ENCODE measurements around the gene CDK6.
"Not testable (repeated sequence)": the region's sequence is repeated elsewhere in the genome, so short reads cannot be mapped to it uniquely, and the experiment has no call there.

The CDK6 gene

DNA sequence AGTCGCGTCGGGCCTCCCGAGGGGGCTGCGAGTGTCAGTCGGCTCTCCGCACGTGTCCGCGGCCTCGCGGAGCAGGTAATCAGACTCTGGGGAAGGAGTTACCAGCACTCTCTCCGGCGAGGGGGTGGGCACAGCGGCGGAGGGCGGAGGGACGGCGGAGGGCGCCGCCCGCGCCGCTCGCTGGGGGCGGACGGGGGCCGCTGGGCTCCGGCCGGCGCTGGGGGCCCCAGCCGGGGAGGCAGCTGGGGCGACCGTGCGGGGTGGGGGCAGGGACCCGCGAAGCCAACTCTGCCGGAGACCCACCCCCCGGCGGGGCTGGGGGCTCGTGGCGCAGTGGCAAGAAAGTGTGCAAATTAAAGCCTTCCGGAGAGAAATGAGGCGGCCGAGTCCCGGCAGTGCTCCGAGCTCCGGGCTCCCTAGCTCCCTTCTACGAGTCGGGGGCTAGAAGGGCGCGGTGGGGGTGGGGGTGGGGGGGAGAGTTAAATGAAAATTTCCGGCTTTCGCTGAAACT lies at the start of gene CDK6:
TSS of gene CDK6 (minus strand) at position 85 of the 511 bp plus-strand sequence. CDS start 3,250 bp downstream, outside the sequence.
- DNase-seq = peak; percentile 24

DNA sequence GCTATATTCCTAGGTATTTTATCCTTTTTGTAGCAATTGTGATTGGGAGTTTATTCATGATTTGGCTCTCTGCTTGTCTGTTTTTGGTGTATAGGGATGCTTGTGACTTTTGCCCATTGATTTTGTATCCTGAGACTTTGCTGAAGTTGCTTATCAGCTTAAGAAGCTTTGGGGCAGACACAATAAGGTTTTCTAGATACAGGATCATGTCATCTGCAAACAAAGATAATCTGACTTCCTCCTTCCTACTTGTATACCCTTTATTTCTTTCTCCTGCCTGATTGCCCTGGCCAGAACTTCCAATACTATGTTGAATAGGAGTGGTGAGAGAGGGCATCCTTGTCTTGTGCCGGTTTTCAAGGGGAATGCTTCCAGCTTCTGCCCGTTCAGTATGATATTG lies 49.7 kb upstream of the CDK6 start:
- not testable (repeated sequence) for DNase-seq

DNA sequence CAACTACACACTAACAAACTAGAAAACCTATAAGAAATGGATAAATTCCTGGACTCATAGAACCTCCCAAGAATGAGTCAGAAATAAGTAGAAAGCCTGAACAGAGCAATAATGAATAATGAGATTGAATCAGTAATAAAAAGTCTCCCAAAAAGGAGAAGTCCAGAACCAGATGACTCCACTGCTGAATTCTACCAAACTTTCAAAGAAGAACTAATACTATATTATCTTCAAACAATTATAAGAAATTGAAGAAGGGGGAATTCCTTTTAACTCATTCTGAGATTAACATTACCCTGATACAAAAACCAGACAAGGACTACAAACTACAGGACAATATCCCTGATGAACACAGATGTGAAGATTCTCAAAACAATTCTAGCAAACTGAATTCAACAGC lies 47.8 kb upstream of the CDK6 start:
- no peak for DNase-seq

DNA sequence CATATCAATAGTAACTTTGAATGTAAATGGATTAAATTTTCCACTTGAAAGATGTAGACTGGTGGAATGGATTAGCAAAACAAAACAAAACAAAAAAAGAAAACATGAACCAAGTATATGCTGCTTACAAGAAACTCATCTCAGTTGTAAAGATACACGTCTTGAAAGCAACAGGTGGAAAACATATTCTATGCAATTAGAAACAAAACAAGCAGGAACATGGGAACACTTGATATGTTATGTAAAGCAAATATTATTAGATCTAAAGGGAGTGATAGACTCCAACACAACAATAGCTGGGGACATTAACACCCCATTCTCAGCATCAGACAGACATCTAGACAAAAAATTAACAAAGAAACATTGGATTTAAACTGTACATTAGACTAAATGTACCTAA lies 46.4 kb upstream of the CDK6 start:
- no peak for DNase-seq

DNA sequence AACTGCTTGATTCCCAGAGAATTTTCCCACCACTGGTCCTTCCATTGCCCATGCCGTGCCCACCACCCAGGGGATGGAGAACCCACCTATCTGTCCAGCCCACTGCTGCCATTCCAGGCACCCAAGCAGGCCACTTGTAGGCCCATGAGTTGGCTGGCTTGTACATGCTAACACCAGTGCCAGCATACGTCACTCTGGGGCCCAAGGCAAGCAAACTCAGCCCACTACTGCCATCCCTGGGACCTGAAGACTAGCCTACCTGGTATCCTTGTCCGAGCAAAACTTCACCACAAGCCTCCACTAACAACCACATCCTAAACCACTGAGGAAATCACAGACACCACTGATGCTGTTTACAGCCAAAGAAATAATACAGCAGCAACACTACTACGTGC lies 44.7 kb upstream of the CDK6 start:
- DNase-seq = no peak

DNA sequence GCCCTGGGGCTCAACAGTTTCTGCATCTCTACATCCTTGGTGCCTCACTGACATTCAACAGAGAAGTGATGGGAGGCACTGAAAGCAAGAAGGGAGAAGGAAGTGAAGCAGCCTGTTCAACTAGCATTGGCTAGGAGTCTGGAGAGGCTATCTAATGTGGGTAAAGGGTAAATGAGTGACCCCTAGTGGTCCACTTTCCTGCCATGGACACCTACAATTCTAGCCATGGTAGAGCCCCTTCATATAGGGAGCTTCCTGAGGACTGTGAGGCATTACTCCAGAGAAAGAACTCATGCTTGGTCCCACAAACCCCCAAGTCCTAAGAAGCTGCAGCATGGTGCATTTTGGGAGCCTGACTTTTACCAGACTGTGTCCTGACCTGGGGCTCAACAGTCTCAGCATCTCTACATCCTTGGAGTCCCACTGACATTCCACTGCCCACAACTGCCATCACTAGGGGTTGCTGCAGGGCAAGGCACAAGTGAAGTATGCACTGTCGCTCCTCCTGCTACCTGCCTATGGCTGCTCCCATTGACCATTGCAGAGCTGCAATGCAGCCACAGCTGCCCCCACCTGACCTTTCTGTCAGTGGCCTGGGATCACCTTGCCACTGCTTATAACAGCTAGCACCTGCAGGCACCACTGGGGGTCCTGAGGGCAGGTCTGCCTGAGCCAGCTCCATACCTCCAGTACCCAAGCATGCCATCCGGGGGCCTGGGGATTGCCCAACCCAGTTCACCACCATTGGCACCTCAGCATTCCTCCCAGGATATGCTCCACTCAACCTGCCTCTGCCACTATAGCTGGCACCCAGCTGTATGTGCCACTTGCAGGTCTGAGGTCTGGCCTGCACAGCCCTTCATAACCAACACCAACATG lies 44.1 kb upstream of the CDK6 start:
- peak; percentile 10 for DNase-seq

DNA sequence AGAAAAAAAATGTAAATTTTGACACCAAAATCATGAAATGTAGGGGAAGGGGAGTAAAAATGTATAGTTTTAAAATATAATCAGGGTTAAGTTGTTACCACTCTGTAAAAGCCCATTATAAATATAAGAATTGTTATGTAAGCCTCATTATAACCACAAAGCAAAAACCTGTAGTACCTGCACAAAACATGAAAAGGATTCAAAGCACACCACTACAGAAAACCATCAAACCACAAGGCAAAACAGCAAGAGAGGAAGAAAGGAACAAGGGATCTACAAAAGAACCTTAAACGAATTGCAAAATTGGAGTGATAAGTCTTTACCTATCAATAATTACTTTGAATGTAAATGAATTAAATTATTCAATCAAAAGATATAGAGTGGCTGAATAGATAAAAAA lies 41.0 kb upstream of the CDK6 start:
- no peak for DNase-seq

DNA sequence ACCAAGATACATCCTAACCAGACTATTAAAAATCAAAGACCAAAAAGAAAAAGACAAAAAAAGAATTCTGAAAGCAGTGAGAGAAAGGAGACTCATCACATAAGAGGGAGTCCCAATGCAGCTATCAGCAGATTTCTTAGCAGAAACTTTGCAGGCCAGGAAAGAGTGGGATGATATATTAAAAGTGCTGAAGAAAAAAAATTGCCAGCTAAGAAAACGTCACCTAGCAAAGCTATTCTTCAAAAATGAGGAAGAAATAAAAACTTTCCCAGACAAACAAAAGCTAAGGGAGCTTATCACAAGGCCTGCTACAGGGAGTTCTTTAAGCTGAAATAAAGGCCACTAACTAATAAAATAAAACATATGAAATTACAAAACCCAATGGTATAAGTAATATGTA lies 40.5 kb upstream of the CDK6 start:
- no peak for DNase-seq

DNA sequence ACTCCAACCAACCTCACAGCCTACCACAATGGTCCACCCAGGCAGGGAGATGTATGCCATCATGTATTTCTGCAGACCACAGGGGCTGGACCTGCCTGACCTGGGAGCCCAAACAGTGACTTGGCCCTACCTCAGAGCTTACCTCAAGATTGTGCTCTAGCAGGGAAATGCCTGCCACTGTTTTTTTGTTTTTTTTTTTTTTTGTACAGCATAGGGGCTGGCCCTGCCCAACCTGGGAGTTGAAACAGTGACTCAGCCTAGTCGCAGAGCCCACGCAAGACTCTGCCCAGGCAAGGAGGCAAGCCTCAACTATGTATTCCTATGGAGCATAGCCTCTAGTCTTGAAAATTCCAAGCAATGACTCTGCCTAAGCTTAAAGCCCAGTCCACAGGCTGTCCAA lies 39.3 kb upstream of the CDK6 start:
- no peak for DNase-seq

DNA sequence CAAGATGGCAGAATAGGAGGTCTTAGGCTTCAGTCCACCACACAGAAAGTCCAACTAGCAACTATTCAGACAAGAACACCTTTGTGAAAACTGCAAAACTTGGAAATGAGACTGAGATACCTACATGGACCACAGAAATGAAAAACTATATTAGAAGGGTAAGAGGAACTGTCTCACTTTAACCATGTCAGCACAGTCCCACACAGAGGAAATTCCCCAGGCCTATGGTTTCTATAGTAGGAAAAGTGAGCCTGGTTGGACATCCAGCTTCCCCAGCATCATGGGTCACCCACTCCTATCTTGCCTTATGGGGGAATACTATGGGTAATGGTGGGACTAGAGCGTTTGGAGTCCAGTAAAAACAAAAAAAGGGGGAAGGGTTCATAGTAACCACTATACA lies 38.8 kb upstream of the CDK6 start:
- DNase-seq = no peak

DNA sequence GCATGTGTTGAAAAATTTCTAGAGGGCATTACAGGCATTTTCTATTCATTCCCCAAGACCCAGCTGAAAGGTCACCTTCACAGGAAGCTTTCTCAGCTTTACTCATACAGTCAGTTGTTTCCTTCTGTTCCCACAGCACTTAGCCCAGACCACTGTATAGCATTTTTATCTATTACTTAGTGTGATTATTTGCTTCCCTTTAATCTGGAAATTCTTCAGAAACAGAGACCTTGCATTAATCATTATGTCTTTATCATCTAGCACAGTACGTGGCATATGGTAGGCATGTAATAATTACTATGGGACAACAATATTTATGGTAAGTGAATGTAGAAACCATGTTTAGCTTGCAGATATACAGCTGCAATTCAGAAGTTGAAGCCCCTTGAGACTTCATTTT lies 38.2 kb upstream of the CDK6 start:
- no peak for DNase-seq

DNA sequence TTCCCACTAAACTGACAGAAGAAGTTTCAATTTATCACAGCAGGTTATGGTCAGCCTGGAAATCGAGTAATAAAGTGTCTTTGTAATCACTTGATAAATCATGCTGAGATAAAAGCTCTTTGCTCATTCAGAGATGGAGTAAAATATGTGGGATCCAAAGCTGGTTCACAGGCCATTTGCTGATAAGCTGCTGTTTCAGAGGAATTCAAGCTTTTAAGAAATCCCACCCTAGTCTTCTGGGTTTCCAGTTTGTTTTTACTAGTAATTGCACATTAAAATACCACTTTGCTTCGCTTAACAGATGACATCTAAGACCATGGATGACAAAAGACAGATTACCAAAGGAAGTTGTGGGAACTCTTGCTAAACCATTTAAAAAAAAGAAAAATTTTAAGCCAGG lies 37.4 kb upstream of the CDK6 start:
- no peak for DNase-seq

DNA sequence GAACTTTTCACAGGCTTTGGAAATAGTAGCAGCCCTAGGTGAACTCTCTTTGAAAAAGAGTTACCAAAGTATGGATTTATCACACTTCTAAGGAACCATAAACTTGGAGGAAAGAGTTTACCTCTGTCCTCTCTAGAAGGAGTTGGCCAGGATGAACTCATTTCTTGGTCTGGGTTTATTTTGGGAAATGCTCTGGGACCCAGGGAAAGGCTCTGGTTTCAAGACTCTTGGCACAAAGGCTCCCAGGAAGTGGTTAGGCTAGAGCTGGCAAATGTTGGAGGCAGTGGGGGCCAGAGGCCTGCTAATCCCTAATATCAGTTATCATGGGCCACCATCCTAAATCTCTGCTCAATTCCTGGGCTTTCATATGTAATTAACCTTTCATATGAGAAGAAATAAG lies 36.3 kb upstream of the CDK6 start:
- DNase-seq = no peak

DNA sequence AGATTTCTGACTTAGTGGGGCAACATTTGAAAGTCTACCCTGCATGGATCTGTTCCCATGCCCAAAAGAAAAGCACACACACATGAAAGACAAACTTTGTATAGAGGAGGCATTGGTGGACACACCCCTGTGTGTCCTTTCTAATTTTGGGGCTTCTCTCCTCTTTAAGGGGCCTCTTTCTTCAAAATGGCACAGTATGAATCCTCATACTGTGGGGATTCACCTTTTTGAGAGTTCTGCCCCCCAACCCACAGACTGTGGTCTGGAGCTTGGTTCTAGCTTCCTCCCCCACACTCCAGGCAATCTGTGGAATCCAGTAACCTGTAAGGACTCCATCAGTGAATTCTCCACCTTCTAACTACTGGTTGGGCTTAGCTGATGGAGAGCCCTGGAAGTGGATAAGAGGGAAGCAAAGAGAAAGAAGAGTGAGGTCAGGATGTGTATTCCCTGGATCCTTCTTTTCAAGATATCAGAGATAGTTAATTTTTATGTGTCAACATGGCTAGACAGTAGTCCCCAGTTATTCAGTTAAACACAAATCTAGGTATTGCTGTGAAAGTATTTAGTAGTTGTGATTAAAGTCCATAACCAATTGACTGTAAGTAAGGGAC lies 32.4 kb upstream of the CDK6 start:
- DNase-seq = no peak

DNA sequence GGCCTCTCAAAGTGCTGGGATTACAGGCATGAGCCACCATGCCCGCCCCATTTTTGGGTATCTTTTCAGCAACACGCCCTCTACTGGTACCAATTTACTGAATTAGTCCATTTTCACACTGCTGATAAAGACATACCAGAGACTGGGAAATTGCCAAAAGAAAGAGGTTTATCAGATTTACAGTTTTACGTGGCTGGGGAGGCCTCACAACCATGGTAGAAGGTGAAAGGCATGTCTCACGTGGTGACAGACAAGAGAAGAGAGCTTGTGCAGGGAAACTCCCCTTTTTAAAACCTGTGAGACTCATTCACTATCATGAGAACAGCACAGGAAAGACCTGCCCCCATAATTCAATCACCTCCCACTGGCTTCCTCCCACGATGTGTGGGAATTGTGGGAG lies 27.8 kb upstream of the CDK6 start:
- not testable (repeated sequence) for DNase-seq

DNA sequence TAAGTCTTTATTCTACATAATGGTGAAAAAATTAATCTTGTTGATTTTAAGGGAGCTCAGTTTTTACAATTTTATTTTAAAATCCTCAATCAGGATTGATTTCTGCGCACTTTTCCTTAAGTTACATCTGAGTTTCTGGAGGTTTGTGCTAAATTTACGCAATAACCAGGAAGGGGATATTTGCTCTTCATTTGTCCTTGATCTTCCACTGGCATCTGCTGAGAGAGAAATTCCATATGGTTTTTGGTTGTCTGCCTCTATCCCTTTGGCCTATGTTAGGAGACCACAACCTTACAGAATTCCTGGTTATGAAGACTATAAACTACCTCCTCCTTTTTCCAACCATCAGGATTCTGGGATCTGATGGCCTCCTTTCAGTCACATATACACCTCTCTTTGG lies 20.1 kb upstream of the CDK6 start:
- no peak for DNase-seq

DNA sequence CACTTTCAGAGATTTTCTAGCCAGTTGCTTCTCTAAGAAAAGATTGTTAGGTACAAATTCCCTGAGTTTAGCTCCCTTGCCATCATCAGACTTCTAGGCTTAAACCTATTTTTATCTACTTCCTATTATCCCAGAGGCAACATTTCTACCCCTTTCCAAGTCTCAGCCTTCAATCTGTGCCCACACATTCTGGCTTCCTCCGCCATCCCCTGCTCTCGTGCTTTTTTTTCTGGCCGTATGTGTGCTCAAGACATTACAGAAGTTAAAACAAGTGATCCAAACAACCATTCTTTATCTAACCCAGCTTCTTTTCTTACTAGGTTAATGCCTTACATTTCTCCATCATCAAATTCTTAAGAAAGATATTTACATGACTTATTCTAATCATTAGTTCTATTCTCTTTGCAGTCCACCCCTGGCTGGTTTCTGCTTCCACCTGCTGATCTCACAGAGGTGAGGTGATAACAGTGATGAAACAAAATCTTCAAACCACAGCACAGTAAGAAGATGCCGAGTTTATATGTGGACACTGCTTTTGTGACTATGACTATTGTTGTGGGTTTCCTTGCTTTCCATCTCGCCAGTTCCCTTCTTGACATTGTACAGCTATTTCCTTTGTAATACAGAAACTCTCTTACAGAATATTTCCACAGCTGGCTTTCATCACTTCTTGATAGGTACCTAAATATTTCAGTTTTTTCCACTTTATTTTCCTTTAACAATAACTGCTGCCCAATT lies 18.3 kb upstream of the CDK6 start:
- DNase-seq = no peak

DNA sequence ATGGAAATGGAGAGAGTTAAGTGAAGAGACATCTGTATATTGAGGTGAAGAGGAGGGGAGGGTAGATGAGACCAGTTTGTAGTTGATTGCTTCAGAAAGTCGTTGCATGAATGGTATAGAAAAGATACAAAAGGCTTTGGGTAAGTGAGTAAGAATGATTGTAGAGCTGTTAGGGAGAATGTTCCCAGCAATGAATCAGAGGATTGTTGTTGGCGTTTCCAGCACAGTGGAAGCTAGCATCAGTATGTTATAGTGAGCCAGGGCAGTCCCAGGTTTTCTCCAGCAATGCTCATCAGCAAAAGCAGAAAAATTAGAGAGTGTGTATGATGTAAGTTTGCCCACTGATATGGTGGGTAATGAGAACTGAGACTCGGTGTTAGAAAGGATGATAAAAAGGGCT lies 15.4 kb upstream of the CDK6 start:
- DNase-seq = no peak

DNA sequence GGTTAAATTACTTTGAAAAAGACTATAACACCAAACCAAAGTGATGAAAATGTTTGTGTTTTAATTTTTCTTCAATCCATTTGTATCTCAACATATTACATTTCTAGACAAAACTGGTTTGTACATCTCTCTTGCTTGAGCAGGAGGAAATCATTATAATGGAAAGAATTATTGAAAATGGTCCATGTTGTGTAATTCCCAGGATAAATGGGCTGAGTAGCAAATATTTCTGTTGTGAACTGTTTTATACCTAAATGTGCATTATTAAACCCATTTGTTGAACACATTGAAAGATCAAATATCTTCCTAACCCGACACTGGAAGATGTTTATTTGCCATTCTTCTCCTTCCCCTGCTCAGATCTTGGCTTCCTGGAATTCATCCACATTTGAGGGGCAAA lies 14.1 kb upstream of the CDK6 start:
- DNase-seq = no peak

DNA sequence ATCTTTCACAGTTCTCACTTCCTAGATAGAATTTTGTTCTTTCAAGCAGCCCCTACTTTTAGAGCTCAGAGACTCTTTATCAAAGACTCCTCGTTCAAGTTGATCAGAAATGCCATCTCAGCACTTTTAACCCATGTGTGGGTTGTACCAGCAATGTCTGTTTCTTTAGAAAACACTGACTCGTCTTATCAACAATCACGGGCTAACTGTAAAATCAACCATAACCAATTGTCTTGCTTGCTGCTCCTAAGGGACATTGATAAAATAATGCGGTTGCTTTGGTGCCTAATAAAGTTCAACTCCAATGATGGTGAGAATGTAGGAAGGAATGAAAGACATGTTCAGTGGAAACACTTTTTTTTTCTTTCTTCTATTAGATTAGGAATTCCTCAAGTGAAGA lies 12.9 kb upstream of the CDK6 start:
- DNase-seq = no peak

DNA sequence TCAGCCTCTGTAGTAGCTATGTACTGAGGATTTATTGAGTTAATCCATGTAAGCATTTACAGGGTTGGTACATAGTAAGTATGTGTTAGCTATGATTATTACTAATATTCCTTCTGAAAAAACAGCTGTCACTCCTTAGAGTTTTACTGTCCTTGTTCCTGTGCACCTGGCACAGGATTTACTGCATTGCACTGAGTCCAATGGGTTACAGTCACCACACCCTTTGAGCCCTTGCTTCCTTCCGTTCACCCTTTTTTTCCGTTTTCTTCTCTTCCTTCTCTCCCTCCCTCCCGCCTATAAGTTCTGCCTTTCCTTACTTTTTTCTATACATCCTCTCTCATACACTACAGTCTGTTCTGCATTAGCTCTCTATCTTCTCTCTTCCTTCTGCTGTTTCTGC lies 12.5 kb upstream of the CDK6 start:
- DNase-seq = no peak

DNA sequence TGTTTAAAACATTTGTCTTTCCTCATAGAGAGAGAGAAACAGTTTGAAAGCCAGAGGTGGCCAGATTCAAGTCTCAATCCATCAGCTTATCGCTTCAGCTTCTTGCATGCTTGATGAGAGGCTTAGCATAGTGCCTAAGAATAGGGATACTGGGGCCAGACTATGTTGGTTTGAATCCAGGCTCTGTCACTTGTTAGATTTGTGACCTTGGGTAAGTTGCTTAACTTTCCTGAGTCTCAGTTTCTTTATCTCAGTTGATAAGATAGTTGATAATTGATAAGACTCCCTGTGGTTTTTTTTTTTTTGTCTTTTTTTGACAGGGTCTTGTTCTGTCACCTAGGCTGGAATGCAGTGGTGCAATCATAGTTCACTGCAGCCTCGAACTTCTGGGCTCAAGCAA lies 12.1 kb upstream of the CDK6 start:
- no peak for DNase-seq

DNA sequence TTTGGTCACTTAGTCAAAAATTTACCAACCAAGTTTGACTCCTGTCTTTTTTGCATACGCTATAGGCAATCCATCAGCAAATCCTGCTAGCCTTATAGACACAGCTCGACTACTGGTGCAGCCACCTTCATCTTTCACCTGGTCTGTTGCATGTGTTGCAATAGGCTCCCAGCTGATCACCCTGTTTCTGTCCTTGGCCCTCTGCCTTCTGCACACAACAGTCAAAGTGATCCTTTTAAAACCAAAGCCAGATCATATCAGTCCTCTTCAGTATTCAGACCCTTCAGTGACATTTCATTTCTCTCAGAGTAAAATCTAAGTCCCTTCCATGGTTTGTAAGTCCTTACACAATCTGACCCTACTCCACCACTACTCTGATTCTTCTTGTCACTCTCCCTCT lies 10.9 kb upstream of the CDK6 start:
- no peak for DNase-seq

DNA sequence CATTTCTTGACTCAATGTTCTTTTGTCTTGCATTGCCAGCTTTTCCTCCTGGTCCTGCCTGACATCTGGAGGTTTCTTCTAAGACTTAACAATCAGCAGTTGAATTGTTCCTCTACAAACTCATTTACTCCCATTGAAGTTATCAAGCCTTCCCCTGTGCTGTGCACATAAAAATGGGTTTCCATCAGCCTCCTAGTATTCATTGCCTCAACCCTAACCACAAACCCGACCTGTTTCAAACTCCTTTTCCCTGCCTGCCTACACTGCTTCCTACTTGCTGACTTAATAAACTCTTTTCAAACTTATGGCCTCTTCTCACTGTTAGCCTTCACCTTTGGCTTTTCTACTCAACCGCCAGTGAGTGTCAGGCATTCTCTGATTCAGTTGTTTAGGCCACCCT lies 9.4 kb upstream of the CDK6 start:
- no peak for DNase-seq
